HG03196 (cell line): ENCODE measurements around the gene UPP2.

ENCODE experiments used
- ATAC-seq: cut with Tn5 transposase; IDR thresholded peaks from one replicate; pipeline ENCODE4 v1.9.1; 2021; ENCODE audit not compliant: unreplicated experiment

Gene UPP2

GRCh38 chr2:158135096-158135495 is 33.4 kb downstream of the UPP2 start:
- ATAC-seq: no peak

- no peak for ATAC-seq
Observed at GRCh38 chr2:158138255-158138654, 36.6 kb downstream of the UPP2 start.

GRCh38 chr2:158140201-158140600 is 38.5 kb downstream of the UPP2 start:
- ATAC-seq: no peak

GRCh38 chr2:158142165-158142564 is 40.5 kb downstream of the UPP2 start:
- ATAC-seq: no peak

GRCh38 chr2:158142568-158143332 is 41.1 kb downstream of the UPP2 start:
- ATAC-seq: no peak

GRCh38 chr2:158143703-158144360 is 42.2 kb downstream of the UPP2 start:
- no peak for ATAC-seq

- ATAC-seq: no peak
Observed at GRCh38 chr2:158144914-158145625, 43.4 kb downstream of the UPP2 start.

GRCh38 chr2:158153270-158154015 is 51.8 kb downstream of the UPP2 start:
- no peak for ATAC-seq

- ATAC-seq: no peak
Observed at GRCh38 chr2:158154596-158154995, 52.9 kb downstream of the UPP2 start.

GRCh38 chr2:158172719-158173118 is 71.0 kb downstream of the UPP2 start:
- ATAC-seq: no peak

GRCh38 chr2:158174495-158174894 is 72.8 kb downstream of the UPP2 start:
- no peak for ATAC-seq

- ATAC-seq: no peak
Observed at GRCh38 chr2:158174956-158175355, 73.3 kb downstream of the UPP2 start.

- ATAC-seq: no peak
Observed at GRCh38 chr2:158178646-158179045, 77.0 kb downstream of the UPP2 start.

GRCh38 chr2:158179660-158180059 is 78.0 kb downstream of the UPP2 start:
- no peak for ATAC-seq

- no peak for ATAC-seq
Observed at GRCh38 chr2:158181171-158181570, 79.5 kb downstream of the UPP2 start.

GRCh38 chr2:158182676-158183295 is 81.1 kb downstream of the UPP2 start:
- no peak for ATAC-seq

- ATAC-seq: no peak
Observed at GRCh38 chr2:158184001-158184400, 82.3 kb downstream of the UPP2 start.

GRCh38 chr2:158184556-158185343 is 83.1 kb downstream of the UPP2 start:
- ATAC-seq: no peak
